MCF 10A (cell line): Measurements from ENCODE around the gene RAE1. TPM values are rescaled to one million over a fixed set of nuclear protein-coding genes. Genes with fewer than 3 reads are reported as not detected.

ENCODE experiments used
- BruUV-seq: library from RNA; stranded (reverse); fragments of 400-500 nt; replicated peaks from 2 replicates; lab custom pipeline; 2021; lab: Mats Ljungman, UMichigan
- CTCF ChIA-PET: fragments of 300-600 bp; sonication (Branson Sonifier 250); formaldehyde crosslinking; extraction: SDS; loops from one replicate; lab custom pipeline; 2021; ENCODE audit warnings: antibody characterized with exemption, inconsistent platforms; lab: Yijun Ruan, JAX
- POLR2A ChIA-PET: fragments of 300-600, 350-650 bp; sonication (Branson Sonifier 250); formaldehyde crosslinking; extraction: SDS; loops from one replicate; lab custom pipeline; 2020; ENCODE audit warnings: antibody characterized with exemption, inconsistent platforms; lab: Yijun Ruan, JAX
- DNase-seq: peaks from one replicate; pipeline ENCODE4 v3.0.0-alpha.2; 2018; ENCODE audit not compliant: unreplicated experiment
- H3K27ac Mint-ChIP-seq: one replicate; pipeline ENCODE4 v1.8.0; 2022; ENCODE audit warnings: mild to moderate bottlenecking, low read depth, mixed read lengths; ENCODE audit not compliant: unreplicated experiment
- H3K27me3 Mint-ChIP-seq: one replicate; pipeline ENCODE4 v1.8.0; 2022; ENCODE audit warnings: mixed read lengths; ENCODE audit not compliant: insufficient read depth, unreplicated experiment
- H3K36me3 Mint-ChIP-seq: one replicate; pipeline ENCODE4 v1.8.0; 2022; ENCODE audit warnings: mild to moderate bottlenecking, moderate library complexity, mixed read lengths; ENCODE audit not compliant: insufficient read depth, unreplicated experiment
- H3K4me1 Mint-ChIP-seq: one replicate; pipeline ENCODE4 v1.8.0; 2022; ENCODE audit warnings: mixed read lengths; ENCODE audit not compliant: insufficient read depth, unreplicated experiment
- H3K4me3 Mint-ChIP-seq: one replicate; pipeline ENCODE4 v1.8.0; 2022; ENCODE audit warnings: mild to moderate bottlenecking, moderate library complexity, mixed read lengths; ENCODE audit not compliant: unreplicated experiment
- H3K9me3 Mint-ChIP-seq: one replicate; pipeline ENCODE4 v1.8.0; 2022; ENCODE audit warnings: mixed read lengths; ENCODE audit not compliant: unreplicated experiment
- CTCF ChIP-seq: fragments of 200-600 bp; IDR thresholded peaks from one replicate; pipeline ENCODE4 v1.8.0; 2022; ENCODE audit warnings: antibody characterized with exemption, mild to moderate bottlenecking; ENCODE audit not compliant: unreplicated experiment
- intact Hi-C: fragments of 100-400 bp; cut with micrococcal nuclease; formaldehyde crosslinking; loops from 2 replicates; pipeline ENCODE4 v1.14.1; 2022
- total RNA-seq: library from RNA; stranded (reverse); gene quantifications from 2 replicates; pipeline ENCODE4 v1.2.3, GENCODE V29; 2022

The RAE1 gene
- total RNA-seq, 1 experiment from 2014 or later, result 46.7 TPM

DNA sequence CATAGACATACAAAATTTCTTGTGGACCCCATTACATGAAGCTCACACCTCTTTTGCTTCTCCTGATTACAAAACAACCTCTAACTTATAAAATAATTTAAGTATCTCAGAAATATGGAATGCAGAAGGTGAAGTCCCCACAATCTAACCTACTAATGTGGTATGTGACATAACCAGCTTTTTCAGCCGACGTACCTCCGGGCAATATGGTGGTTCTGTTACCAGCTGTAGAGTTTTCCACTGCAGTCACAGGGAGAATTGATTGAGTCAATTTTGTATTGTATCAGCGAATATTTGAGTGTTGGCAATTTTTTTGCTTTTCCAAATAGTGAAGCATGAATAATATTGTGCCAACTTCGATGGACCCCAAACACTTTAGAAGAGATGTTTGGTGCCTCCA lies 37.1 kb upstream of the RAE1 start:
- Mint-ChIP-seq H3K4me3 (no peak overlapping the region), H3K27me3 (no peaks in the 10 kb centered on the region), H3K4me1 (no peaks in the 10 kb centered on the region), H3K27ac (no peak overlapping the region), H3K9me3 (no peaks in the 10 kb centered on the region), H3K36me3 (no peaks in the 10 kb centered on the region)
- intact Hi-C loops, result no loop called here
- no peak for DNase-seq
- TF ChIP-seq CTCF, result no peak
- POLR2A ChIA-PET, result interaction anchor here (1.6 kb wide), 2 partner anchors 9 to 17 kb away, joined by 5 to 8 read pairs; no protein-coding TSS in a partner anchor
- BruUV-seq, result no TSS peak
- CTCF ChIA-PET, result interaction anchor here (0.9 to 2.3 kb wide), 2 partner anchors 19 to 21 kb away, joined by 3 to 10 read pairs; no protein-coding TSS in a partner anchor

GRCh38 chr20:57315083-57315975 lies 35.7 kb upstream of the RAE1 start:
- TF ChIP-seq CTCF, result no peak

GRCh38 chr20:57315976-57316480 lies 35.0 kb upstream of the RAE1 start:
- intact Hi-C loops, result no loop called here
- CTCF ChIA-PET, result interaction anchor here (1.8 to 2.4 kb wide), 2 partner anchors 16 to 226 kb away, joined by 5 to 6 read pairs; no protein-coding TSS in a partner anchor
- DNase-seq, result no peak
- H3K36me3 Mint-ChIP-seq, result no peaks in the 10 kb centered on the region
- no TSS peak for BruUV-seq
- H3K4me3 Mint-ChIP-seq, result no peak overlapping the region
- H3K4me1 Mint-ChIP-seq, result no peaks in the 10 kb centered on the region
- TF ChIP-seq CTCF, result no peak
- no peak overlapping the region for H3K27ac Mint-ChIP-seq
- H3K27me3 Mint-ChIP-seq, result no peaks in the 10 kb centered on the region
- POLR2A ChIA-PET, result interaction anchor here (0.7 to 1.2 kb wide), 4 partner anchors 10 to 15 kb away, joined by 3 to 5 read pairs (median 3); no protein-coding TSS in a partner anchor
- no peaks in the 10 kb centered on the region for H3K9me3 Mint-ChIP-seq

More at GRCh38 chr20:57315083-57315975, 35.7 kb upstream of the RAE1 start:
- Mint-ChIP-seq H3K27me3 (no peaks in the 10 kb centered on the region), H3K36me3 (no peaks in the 10 kb centered on the region), H3K4me3 (no peak overlapping the region), H3K9me3 (no peaks in the 10 kb centered on the region), H3K4me1 (no peaks in the 10 kb centered on the region), H3K27ac (no peak overlapping the region)
- POLR2A ChIA-PET, result interaction anchor here (0.9 to 1.6 kb wide), 3 partner anchors 8 to 16 kb away, joined by 3 to 8 read pairs (median 5); no protein-coding TSS in a partner anchor
- CTCF ChIA-PET, result interaction anchor here (0.6 to 2.3 kb wide), 4 partner anchors 8 to 174 kb away, joined by 3 to 10 read pairs (median 4); no protein-coding TSS in a partner anchor
- DNase-seq, result no peak
- no TSS peak for BruUV-seq
- intact Hi-C loops, result no loop called here

- CTCF ChIA-PET, result interaction anchor here (0.6 to 2.4 kb wide), 4 partner anchors 15 to 227 kb away, joined by 3 to 6 read pairs (median 4); no protein-coding TSS in a partner anchor
- DNase-seq, result no peak
Measured at GRCh38 chr20:57316795-57317201, 34.3 kb upstream of the RAE1 start.

More at GRCh38 chr20:57316795-57317201, 34.3 kb upstream of the RAE1 start:
- intact Hi-C loops, result no loop called here
- Mint-ChIP-seq H3K27ac (no peak overlapping the region), H3K9me3 (no peaks in the 10 kb centered on the region), H3K4me1 (peaks cover under 1% of the 10 kb centered on the region), H3K4me3 (no peak overlapping the region), H3K27me3 (no peaks in the 10 kb centered on the region), H3K36me3 (no peaks in the 10 kb centered on the region)
- POLR2A ChIA-PET, result interaction anchor here (0.7 to 1.2 kb wide), 4 partner anchors 9 to 14 kb away, joined by 3 to 5 read pairs (median 3); no protein-coding TSS in a partner anchor
- no peak for TF ChIP-seq CTCF
- no TSS peak for BruUV-seq
